Measurements from ENCODE around the gene PARD3. TPM values are rescaled to one million over a fixed set of nuclear protein-coding genes. Genes with fewer than 3 reads are reported as not detected.

The PARD3 gene
- total and polyA plus RNA-seq, 3 donors from 2014 or later = 31.8 to 59.5 (median 49.5) TPM

DNA sequence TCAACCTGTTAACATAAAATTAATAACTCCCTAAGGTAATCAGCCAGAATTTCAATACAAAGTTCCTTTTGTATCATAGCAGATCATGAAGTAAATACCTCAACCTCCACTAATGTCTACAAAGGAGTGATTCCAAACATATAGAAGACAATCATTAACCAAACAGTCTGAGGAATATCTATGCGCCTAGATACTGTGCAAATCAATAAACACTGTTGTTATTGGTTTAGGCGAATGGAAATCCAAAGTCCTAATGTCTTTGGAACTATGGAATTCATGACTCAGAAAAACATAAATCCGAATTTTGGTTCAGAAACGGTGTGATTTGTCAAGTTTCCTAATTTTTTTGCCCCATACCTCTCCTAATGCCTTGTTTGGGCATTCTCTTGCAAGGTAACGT, 469.7 kb downstream of the PARD3 start:
- 86 to 95% methylated on average over 5 of the region's 5 CpGs for WGBS, 2 donors
- TF ChIP-seq, protein P1, sequence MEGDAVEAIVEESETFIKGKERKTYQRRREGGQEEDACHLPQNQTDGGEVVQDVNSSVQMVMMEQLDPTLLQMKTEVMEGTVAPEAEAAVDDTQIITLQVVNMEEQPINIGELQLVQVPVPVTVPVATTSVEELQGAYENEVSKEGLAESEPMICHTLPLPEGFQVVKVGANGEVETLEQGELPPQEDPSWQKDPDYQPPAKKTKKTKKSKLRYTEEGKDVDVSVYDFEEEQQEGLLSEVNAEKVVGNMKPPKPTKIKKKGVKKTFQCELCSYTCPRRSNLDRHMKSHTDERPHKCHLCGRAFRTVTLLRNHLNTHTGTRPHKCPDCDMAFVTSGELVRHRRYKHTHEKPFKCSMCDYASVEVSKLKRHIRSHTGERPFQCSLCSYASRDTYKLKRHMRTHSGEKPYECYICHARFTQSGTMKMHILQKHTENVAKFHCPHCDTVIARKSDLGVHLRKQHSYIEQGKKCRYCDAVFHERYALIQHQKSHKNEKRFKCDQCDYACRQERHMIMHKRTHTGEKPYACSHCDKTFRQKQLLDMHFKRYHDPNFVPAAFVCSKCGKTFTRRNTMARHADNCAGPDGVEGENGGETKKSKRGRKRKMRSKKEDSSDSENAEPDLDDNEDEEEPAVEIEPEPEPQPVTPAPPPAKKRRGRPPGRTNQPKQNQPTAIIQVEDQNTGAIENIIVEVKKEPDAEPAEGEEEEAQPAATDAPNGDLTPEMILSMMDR (IDR thresholded peaks at IDR 0.05) = no peak
- no peak for TF ChIP-seq POLR2A (IDR thresholded peaks at IDR 0.05)
- DNase-seq = no peak
- Histone ChIP-seq H3K27ac (no peak overlapping the region), H3K36me3 (ENCODE audit: low read depth, missing control alignments) (no peaks in the 10 kb centered on the region), H3K27me3 (no peaks in the 10 kb centered on the region), H3K4me1 (no peaks in the 10 kb centered on the region), H3K9me3 (no peaks in the 10 kb centered on the region), H3K4me3 (no peak overlapping the region)
- intact Hi-C loops (cut with DNase I; ENCODE audit: low total_unique reads) = no loop called here

DNA sequence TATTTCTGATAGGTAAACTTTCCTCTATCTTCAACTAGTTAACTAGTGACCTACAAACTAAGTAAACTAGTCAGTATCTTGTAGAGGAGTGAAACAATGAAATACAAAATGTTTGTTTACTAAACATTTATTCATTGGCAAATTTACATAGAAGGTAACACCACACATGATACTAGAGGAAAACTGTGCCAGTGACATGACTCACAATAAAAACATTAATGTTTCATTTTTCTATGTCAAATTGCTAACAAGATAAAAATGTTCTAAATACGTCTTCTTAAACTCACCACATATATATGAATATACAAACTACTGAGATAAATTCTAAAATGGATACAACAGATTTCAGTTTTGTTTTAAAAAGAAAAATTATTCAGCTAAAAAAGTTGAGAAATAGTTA, 471.3 kb downstream of the PARD3 start:
- H3K36me3 ChIP-seq (ENCODE audit: low read depth, missing control alignments) = no peaks in the 10 kb centered on the region
- H3K27me3 ChIP-seq = no peaks in the 10 kb centered on the region
- intact Hi-C loops (cut with DNase I; ENCODE audit: low total_unique reads) = no loop called here
- H3K4me1 ChIP-seq = no peaks in the 10 kb centered on the region
- TF ChIP-seq POLR2A (IDR thresholded peaks at IDR 0.05) = no peak
- TF ChIP-seq, protein P1 (IDR thresholded peaks at IDR 0.05) = no peak
- WGBS, 2 donors = 65 to 72% methylated on average over 1 of the region's 1 CpG
- H3K4me3 ChIP-seq = no peak overlapping the region
- H3K27ac ChIP-seq = no peak overlapping the region
- H3K9me3 ChIP-seq = no peaks in the 10 kb centered on the region
- DNase-seq = no peak

- H3K36me3 ChIP-seq (ENCODE audit: low read depth, missing control alignments) = no peaks in the 10 kb centered on the region
- no peaks in the 10 kb centered on the region for H3K4me1 ChIP-seq
- intact Hi-C loops (cut with DNase I; ENCODE audit: low total_unique reads) = no loop called here
- no peak for DNase-seq
- no peaks in the 10 kb centered on the region for H3K27me3 ChIP-seq
- H3K4me3 ChIP-seq = no peak overlapping the region
- H3K9me3 ChIP-seq = no peaks in the 10 kb centered on the region
- 79 to 84% methylated on average over 4 of the region's 4 CpGs for WGBS, 2 donors
- no peak overlapping the region for H3K27ac ChIP-seq
- TF ChIP-seq, protein P1 (IDR thresholded peaks at IDR 0.05) = no peak
- no peak for TF ChIP-seq POLR2A (IDR thresholded peaks at IDR 0.05)
Measured at GRCh38 chr10:34341473-34341872, 473.6 kb downstream of the PARD3 start.

GRCh38 chr10:34340934-34341333, 474.2 kb downstream of the PARD3 start:
- H3K27ac ChIP-seq = no peak overlapping the region
- H3K4me3 ChIP-seq = no peak overlapping the region
- H3K4me1 ChIP-seq = no peaks in the 10 kb centered on the region
- 50 to 53% methylated on average over 1 of the region's 1 CpG for WGBS, 2 donors
- H3K27me3 ChIP-seq = no peaks in the 10 kb centered on the region
- H3K36me3 ChIP-seq (ENCODE audit: low read depth, missing control alignments) = no peaks in the 10 kb centered on the region
- no peak for TF ChIP-seq POLR2A (IDR thresholded peaks at IDR 0.05)
- TF ChIP-seq, protein P1 (IDR thresholded peaks at IDR 0.05) = no peak
- no peaks in the 10 kb centered on the region for H3K9me3 ChIP-seq
- intact Hi-C loops (cut with DNase I; ENCODE audit: low total_unique reads) = no loop called here
- DNase-seq = no peak

DNA sequence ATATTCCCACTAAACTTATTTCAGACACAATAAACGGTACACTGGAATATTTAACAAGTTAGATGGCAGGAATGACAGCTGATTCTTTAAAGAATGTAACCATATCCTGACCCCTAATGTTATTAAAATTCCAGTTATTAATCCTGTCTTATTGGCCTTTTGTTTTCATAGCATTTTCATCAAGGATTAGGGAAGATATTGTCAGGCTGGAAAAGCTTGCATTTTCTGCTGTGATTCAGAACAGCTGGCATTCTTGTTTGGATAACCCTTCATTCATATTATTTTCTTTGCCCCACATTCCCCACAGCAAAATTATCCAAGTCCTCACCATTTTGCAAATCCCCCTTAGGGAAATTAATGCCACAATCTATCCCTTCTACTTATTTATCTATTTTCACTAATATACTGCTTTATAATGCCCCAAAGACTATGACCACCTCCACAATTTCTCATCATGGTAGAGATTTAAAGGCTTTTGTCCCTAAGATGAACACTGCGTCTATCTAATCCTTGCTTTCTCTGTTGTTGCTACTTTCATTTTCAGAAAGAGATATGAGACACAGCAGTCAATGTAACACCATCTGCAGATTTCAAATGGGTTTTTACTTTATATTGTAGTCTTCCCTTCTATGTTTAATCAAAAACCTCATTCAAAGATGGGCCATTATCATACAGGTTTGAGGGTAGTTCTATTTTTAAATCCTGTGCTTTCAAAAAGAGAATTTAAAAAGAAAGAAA, 475.1 kb downstream of the PARD3 start:
- no peak for DNase-seq
- Histone ChIP-seq H3K36me3 (ENCODE audit: low read depth, missing control alignments) (no peaks in the 10 kb centered on the region), H3K27me3 (no peaks in the 10 kb centered on the region), H3K27ac (no peak overlapping the region), H3K9me3 (no peaks in the 10 kb centered on the region), H3K4me1 (no peaks in the 10 kb centered on the region), H3K4me3 (no peak overlapping the region)
- intact Hi-C loops (cut with DNase I; ENCODE audit: low total_unique reads) = no loop called here
- TF ChIP-seq POLR2A (IDR thresholded peaks at IDR 0.05) = no peak
- TF ChIP-seq, protein P1 (IDR thresholded peaks at IDR 0.05) = no peak
- WGBS, 2 donors = 60 to 61% methylated on average over 2 of the region's 2 CpGs
